Smooth muscle cell (in vitro differentiated cells): ENCODE results near the gene ZNF609. TPM values are rescaled to one million over a fixed set of nuclear protein-coding genes. Genes with fewer than 3 reads are reported as not detected.

ENCODE experiments used
- DNase-seq: peaks from one replicate; lab custom pipeline; 2025; ENCODE audit not compliant: unreplicated experiment; lab: John Stamatoyannopoulos, UW
- H2AFZ ChIP-seq: fragments of 200-600 bp; sonication (generic); 2 replicates; pipeline ENCODE4 v1.6.0; 2016; ENCODE audit warnings: antibody characterized with exemption, low read depth, mild to moderate bottlenecking
- H3F3A ChIP-seq: fragments of 200-600 bp; sonication (generic); 2 replicates; pipeline ENCODE4 v1.6.0; 2017; ENCODE audit warnings: antibody characterized with exemption, low read depth
- H3K27ac ChIP-seq: fragments of 200-600 bp; sonication (generic); 2 replicates; pipeline ENCODE4 v1.5.1; 2016; ENCODE audit warnings: low read depth, mild to moderate bottlenecking
- H3K27me3 ChIP-seq: fragments of 200-600 bp; sonication (generic); 2 replicates; pipeline ENCODE4 v1.6.1; 2016; ENCODE audit warnings: low read depth, mild to moderate bottlenecking
- H3K36me3 ChIP-seq: fragments of 200-600 bp; sonication (generic); 2 replicates; pipeline ENCODE4 v1.5.1; 2016; ENCODE audit warnings: low read depth
- H3K4me1 ChIP-seq: fragments of 200-600 bp; sonication (generic); 2 replicates; pipeline ENCODE4 v1.5.1; 2016; ENCODE audit warnings: low read depth
- H3K4me2 ChIP-seq: fragments of 200-600 bp; sonication (generic); 2 replicates; pipeline ENCODE4 v1.6.0; 2016; ENCODE audit warnings: mild to moderate bottlenecking
- H3K4me3 ChIP-seq: fragments of 200-600 bp; sonication (generic); 2 replicates; pipeline ENCODE4 v1.5.1; 2016; ENCODE audit warnings: mild to moderate bottlenecking
- H3K79me2 ChIP-seq: fragments of 200-600 bp; sonication (generic); 2 replicates; pipeline ENCODE4 v1.6.0; 2016; ENCODE audit warnings: low read depth, mild to moderate bottlenecking
- H3K9ac ChIP-seq: fragments of 200-600 bp; sonication (generic); 2 replicates; pipeline ENCODE4 v1.6.0; 2016; ENCODE audit warnings: low read depth
- H3K9me3 ChIP-seq: fragments of 200-600 bp; sonication (generic); replicated peaks from 2 replicates; pipeline ENCODE4 v1.5.1; 2016; ENCODE audit warnings: low read depth
- H4K20me1 ChIP-seq: fragments of 200-600 bp; sonication (generic); 2 replicates; pipeline ENCODE4 v1.6.0; 2016; ENCODE audit warnings: low read depth
- WGBS: methylation state at CpG from one replicate; pipeline ENCODE4 v1.1.7; 2016; ENCODE audit warnings: low lambda C conversion rate; 5-methylcytosine and 5-hydroxymethylcytosine counted together
- polyA plus RNA-seq: library from polyadenylated mRNA; unstranded; fragments of >200 nt; fragmentation: Nextera tagmentation; extraction: Ambion mirVana; gene quantifications from 2 replicates; pipeline ENCODE4 v1.2.1, GENCODE V29; 2016
- total RNA-seq: library from RNA; depleted of rRNA; stranded (reverse); fragments of >200 nt; gene quantifications from 2 replicates; pipeline ENCODE4 v1.2.3, GENCODE V29; 2014
- TF ChIP-seq, protein P1 (sequence below): fragments of 200-600 bp; sonication (generic); IDR thresholded peaks from 2 replicates; pipeline ENCODE4 v1.5.1; 2017; ENCODE audit warnings: borderline replicate concordance, mild to moderate bottlenecking, antibody characterized with exemption; ENCODE audit not compliant: insufficient read depth, poor library complexity, severe bottlenecking

Gene ZNF609
- total and polyA plus RNA-seq, 2 experiments from 2014 or later = 9.9 to 15.6 TPM

DNA sequence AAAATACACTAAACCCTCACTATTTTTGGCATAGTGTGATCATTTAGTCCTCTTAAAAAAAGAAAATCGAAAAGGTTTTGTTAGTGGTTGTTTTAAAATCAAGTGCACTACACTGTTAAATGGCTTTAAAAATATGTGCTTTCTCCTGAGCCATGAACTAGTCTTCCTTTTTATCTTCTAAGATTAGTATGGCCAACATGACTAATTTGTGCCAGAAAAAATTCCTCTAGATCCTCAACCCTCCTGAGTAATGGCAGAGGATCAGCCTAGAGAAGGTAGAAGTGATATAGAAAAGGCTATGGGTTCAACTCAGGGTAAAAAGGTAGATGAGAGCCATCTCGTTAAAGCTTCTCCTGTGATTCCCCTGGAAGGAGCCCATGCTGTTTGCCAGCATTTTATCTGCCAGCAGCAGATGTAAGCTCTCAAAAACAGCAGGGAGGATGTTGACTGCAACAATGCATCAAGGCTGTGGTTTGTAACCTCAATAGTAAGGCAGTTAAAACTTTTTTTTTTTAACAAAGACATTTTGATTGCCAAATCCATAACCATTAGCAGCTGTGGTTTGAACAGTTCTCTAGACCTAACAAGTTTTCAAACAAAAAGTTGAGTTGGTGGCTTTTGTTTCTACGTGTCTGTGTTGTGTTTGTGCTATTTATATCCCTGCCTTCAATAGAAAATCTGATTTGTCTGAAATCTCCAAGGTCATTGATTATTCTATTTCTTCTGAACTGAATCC is 30.2 kb upstream of the ZNF609 start:
- Histone ChIP-seq H2AFZ (no peak overlapping the region), H3K4me3 (no peak overlapping the region), H3K9me3 (no peaks in the 10 kb centered on the region), H3K4me1 (peaks cover 11% of the 10 kb centered on the region), H4K20me1 (peaks cover 20% of the 10 kb centered on the region), H3K27me3 (no peaks in the 10 kb centered on the region), H3K27ac (peak overlapping the region; percentile 53), H3K9ac (no peak overlapping the region), H3K79me2 (no peaks in the 10 kb centered on the region), H3K4me2 (peak overlapping the region; percentile 12), H3F3A (peaks cover 10% of the 10 kb centered on the region), H3K36me3 (peaks cover 7% of the 10 kb centered on the region)
- 55% methylated on average over 3 of the region's 3 CpGs for WGBS
- TF ChIP-seq, protein P1, sequence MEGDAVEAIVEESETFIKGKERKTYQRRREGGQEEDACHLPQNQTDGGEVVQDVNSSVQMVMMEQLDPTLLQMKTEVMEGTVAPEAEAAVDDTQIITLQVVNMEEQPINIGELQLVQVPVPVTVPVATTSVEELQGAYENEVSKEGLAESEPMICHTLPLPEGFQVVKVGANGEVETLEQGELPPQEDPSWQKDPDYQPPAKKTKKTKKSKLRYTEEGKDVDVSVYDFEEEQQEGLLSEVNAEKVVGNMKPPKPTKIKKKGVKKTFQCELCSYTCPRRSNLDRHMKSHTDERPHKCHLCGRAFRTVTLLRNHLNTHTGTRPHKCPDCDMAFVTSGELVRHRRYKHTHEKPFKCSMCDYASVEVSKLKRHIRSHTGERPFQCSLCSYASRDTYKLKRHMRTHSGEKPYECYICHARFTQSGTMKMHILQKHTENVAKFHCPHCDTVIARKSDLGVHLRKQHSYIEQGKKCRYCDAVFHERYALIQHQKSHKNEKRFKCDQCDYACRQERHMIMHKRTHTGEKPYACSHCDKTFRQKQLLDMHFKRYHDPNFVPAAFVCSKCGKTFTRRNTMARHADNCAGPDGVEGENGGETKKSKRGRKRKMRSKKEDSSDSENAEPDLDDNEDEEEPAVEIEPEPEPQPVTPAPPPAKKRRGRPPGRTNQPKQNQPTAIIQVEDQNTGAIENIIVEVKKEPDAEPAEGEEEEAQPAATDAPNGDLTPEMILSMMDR = no peak
- no peak for DNase-seq

DNA sequence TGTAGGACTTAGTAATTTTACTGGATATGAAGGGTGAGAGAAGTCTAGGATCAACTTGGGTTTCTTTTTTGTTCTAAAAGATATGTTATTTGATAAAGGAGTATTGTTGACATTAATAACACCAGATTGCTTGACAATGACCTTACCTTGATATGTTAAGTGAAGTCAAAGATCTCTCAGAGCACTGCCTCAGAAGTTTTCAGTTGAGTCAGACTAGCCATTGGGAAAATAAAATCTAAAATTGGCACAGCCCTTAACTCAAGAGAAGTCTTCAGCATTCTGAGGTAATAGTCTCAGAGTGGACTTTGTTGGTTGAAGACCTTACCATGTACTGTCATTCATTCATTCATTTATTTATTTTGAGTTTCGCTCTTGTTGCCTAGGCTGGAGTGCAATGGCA is 22.4 kb upstream of the ZNF609 start:
- no peaks in the 10 kb centered on the region for H3K36me3 ChIP-seq

DNA sequence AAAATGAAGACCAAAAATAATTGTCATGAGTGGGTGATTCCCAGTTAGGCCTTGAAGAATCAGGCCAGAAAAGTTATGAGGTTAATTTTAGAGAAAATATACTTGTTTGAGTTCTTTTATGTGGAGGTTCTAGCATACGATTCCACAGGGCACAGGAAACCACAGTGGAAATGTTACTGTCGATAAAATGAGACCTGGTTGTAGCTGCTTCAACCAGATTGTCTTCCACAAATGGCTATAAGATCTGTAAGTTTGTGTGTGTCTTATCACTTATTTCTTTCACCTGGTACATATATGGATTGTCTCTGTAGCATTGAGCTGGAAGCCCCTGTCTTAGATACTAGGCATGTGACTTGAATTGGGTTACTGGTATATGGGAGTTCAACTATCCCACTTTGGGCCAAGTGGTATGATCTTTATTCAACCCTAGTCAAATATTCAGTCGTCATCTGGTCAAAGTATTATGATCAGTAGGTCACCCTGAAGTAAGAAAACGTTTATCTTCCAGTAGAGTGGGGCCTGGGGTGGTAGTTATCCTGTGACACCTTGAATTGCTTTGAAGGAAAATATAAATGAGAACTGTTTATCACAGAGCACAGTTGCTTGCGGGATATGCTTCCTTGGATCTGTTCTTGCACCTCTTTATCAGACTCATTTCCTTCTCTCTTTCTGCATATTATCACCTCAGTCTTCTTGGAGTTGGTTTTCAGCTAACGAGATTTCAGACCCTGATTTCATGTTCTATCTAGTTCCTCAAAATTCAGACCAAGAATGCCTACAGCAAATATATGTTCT is 21.5 kb upstream of the ZNF609 start:
- WGBS = 92% methylated on average over 6 of the region's 6 CpGs

More for the DNA sequence above, 22.4 kb upstream of the ZNF609 start:
- no peaks in the 10 kb centered on the region for H3K27me3 ChIP-seq
- peaks cover under 1% of the 10 kb centered on the region for H3K4me1 ChIP-seq
- no peak overlapping the region for H3K27ac ChIP-seq
- no peaks in the 10 kb centered on the region for H3K9me3 ChIP-seq
- WGBS = 96% methylated on average over 1 of the region's 1 CpG
- no peak overlapping the region for H3K4me2 ChIP-seq
- H3F3A ChIP-seq = no peaks in the 10 kb centered on the region
- no peak for DNase-seq
- TF ChIP-seq, protein P1 = no peak
- H3K79me2 ChIP-seq = no peaks in the 10 kb centered on the region
- no peak overlapping the region for H3K9ac ChIP-seq
- H4K20me1 ChIP-seq = no peaks in the 10 kb centered on the region
- no peak overlapping the region for H3K4me3 ChIP-seq
- H2AFZ ChIP-seq = no peak overlapping the region

More for the DNA sequence above, 21.5 kb upstream of the ZNF609 start:
- H3K36me3 ChIP-seq = no peaks in the 10 kb centered on the region
- H4K20me1 ChIP-seq = peaks cover 6% of the 10 kb centered on the region
- no peaks in the 10 kb centered on the region for H3K9me3 ChIP-seq
- no peaks in the 10 kb centered on the region for H3F3A ChIP-seq
- no peak overlapping the region for H3K9ac ChIP-seq
- no peak overlapping the region for H3K4me3 ChIP-seq
- H3K27me3 ChIP-seq = no peaks in the 10 kb centered on the region
- no peak overlapping the region for H2AFZ ChIP-seq
- no peak overlapping the region for H3K27ac ChIP-seq
- DNase-seq = no peak
- TF ChIP-seq, protein P1 = no peak
- H3K4me1 ChIP-seq = peaks cover 7% of the 10 kb centered on the region
- H3K79me2 ChIP-seq = no peaks in the 10 kb centered on the region
- no peak overlapping the region for H3K4me2 ChIP-seq
